SU-DHL-6 (cell line): Measurements from ENCODE around the gene CACNA1C.
"Not testable (repeated sequence)": the region's sequence is repeated elsewhere in the genome, so short reads cannot be mapped to it uniquely, and the experiment has no call there.

Experiments
- H2AFZ ChIP-seq: fragments of 200-600 bp; sonication (generic); 2 replicates; pipeline ENCODE4 v1.6.1; 2014; ENCODE audit warnings: low read depth, mild to moderate bottlenecking, moderate library complexity, mixed read lengths, antibody characterized with exemption, low read length; ENCODE audit not compliant: severe bottlenecking
- H3F3A ChIP-seq: fragments of 200-600 bp; shearing (Covaris generic); 2 replicates; pipeline ENCODE4 v1.6.0; 2016; ENCODE audit warnings: antibody characterized with exemption, mild to moderate bottlenecking; ENCODE audit not compliant: insufficient read depth
- H3K27ac ChIP-seq: fragments of 200-600 bp; sonication (generic); 2 replicates; pipeline ENCODE4 v1.5.1; 2016; ENCODE audit warnings: low read depth, mild to moderate bottlenecking, low read length, moderate library complexity, mixed read lengths
- H3K27me3 ChIP-seq: fragments of 200-600 bp; sonication (generic), shearing (Covaris generic); 2 replicates; pipeline ENCODE4 v1.6.0; 2014; ENCODE audit warnings: mild to moderate bottlenecking, low read length
- H3K36me3 ChIP-seq: fragments of 200-600 bp; sonication (generic); 2 replicates; pipeline ENCODE4 v1.6.1; 2014; ENCODE audit warnings: mild to moderate bottlenecking, low read length, mixed read lengths
- H3K4me2 ChIP-seq: fragments of 300-600, 200-600 bp; shearing (Covaris generic), sonication (generic); 2 replicates; pipeline ENCODE4 v1.6.0; 2014; ENCODE audit warnings: low read length, low read depth, mild to moderate bottlenecking; ENCODE audit not compliant: poor library complexity, severe bottlenecking
- H3K4me3 ChIP-seq: fragments of 200-600 bp; sonication (generic); 2 replicates; pipeline ENCODE4 v1.5.1; 2014; ENCODE audit warnings: antibody characterized with exemption, low read length, mild to moderate bottlenecking, mixed read lengths; ENCODE audit not compliant: insufficient read depth, poor library complexity, severe bottlenecking
- H3K79me2 ChIP-seq: fragments of 200-600 bp; sonication (generic); 2 replicates; pipeline ENCODE4 v1.6.1; 2014; ENCODE audit warnings: mild to moderate bottlenecking, low read length, moderate library complexity; ENCODE audit not compliant: insufficient read depth
- H3K9ac ChIP-seq: fragments of 200-600 bp; sonication (generic); 2 replicates; pipeline ENCODE4 v1.7.0; 2014; ENCODE audit warnings: mild to moderate bottlenecking, low read length
- H3K9me2 ChIP-seq: fragments of 200-600 bp; sonication (generic); replicated peaks from 2 replicates; pipeline ENCODE4 v1.6.1; 2014; ENCODE audit warnings: low read length; ENCODE audit not compliant: insufficient read depth
- H3K9me3 ChIP-seq: fragments of 200-600 bp; sonication (generic); 2 replicates; pipeline ENCODE4 v1.6.1; 2014; ENCODE audit warnings: low read length, mixed read lengths; ENCODE audit not compliant: insufficient read depth
- H4K20me1 ChIP-seq: fragments of 200-600 bp; sonication (generic); 2 replicates; pipeline ENCODE4 v1.6.1; 2014; ENCODE audit warnings: low read depth, mild to moderate bottlenecking, antibody characterized with exemption, low read length, moderate library complexity, mixed read lengths
- EZH2phosphoT487 ChIP-seq: fragments of 200-600 bp; sonication (generic), shearing (Covaris generic); conservative IDR thresholded peaks from 2 replicates; pipeline ENCODE4 v1.6.1; 2018; ENCODE audit warnings: mild to moderate bottlenecking, antibody characterized with exemption, low read length, moderate library complexity, mixed read lengths
- TF ChIP-seq, protein P1 (sequence below): fragments of 200-600 bp; sonication (generic); IDR thresholded peaks from one replicate; pipeline ENCODE4 v1.5.1; 2017; ENCODE audit warnings: antibody characterized with exemption, mild to moderate bottlenecking, low read length, moderate library complexity; ENCODE audit not compliant: insufficient read depth, poor library complexity, severe bottlenecking

Gene CACNA1C

DNA sequence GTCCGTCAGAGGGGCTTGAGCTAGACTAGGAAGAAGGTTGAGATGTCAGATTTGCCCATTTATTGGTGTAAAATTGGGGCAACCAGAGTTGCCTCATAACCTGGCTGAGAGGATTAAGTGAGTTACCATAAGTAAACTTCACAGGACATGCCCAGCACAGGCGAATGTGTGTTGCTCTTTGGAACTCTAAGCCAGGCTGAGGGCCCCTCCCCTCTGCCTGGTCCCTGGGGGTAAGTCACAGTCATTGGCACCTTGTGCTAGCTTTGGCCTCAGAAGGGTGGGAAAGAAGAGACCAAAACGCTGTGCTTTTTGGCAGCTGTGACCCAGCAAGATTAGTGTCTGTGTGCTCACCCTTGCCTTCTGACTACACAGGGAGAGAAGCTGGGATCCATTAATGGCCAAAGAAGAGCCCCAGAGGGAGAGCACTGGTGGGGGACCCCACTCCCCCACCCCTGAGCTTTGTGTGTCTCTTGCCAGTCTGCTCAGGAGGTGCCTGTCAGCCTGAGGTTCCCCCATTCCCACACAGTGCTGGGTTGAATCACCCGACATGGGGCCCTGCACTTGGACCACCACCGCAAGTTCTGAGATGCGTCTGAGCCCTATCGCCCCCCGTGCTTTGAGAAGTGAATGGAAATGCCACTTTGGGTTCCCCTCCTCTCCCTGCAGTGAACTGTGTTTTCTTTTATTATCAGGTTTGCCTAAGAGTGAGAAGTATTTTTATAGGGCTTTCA is 74.1 kb downstream of the CACNA1C start:
- Histone ChIP-seq H3K4me2 (no peak overlapping the region), H3K79me2 (no peaks in the 10 kb centered on the region), H2AFZ (no peak overlapping the region), H3K9ac (no peak overlapping the region), H3K4me3 (no peak overlapping the region), H3F3A (no peaks in the 10 kb centered on the region), H4K20me1 (no peaks in the 10 kb centered on the region), H3K27me3 (no peaks in the 10 kb centered on the region), H3K9me3 (no peaks in the 10 kb centered on the region), H3K36me3 (no peaks in the 10 kb centered on the region), H3K9me2 (no peaks in the 10 kb centered on the region), H3K27ac (no peak overlapping the region)
- TF ChIP-seq, protein P1, sequence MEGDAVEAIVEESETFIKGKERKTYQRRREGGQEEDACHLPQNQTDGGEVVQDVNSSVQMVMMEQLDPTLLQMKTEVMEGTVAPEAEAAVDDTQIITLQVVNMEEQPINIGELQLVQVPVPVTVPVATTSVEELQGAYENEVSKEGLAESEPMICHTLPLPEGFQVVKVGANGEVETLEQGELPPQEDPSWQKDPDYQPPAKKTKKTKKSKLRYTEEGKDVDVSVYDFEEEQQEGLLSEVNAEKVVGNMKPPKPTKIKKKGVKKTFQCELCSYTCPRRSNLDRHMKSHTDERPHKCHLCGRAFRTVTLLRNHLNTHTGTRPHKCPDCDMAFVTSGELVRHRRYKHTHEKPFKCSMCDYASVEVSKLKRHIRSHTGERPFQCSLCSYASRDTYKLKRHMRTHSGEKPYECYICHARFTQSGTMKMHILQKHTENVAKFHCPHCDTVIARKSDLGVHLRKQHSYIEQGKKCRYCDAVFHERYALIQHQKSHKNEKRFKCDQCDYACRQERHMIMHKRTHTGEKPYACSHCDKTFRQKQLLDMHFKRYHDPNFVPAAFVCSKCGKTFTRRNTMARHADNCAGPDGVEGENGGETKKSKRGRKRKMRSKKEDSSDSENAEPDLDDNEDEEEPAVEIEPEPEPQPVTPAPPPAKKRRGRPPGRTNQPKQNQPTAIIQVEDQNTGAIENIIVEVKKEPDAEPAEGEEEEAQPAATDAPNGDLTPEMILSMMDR: no peak
- TF ChIP-seq EZH2phosphoT487: no peak

DNA sequence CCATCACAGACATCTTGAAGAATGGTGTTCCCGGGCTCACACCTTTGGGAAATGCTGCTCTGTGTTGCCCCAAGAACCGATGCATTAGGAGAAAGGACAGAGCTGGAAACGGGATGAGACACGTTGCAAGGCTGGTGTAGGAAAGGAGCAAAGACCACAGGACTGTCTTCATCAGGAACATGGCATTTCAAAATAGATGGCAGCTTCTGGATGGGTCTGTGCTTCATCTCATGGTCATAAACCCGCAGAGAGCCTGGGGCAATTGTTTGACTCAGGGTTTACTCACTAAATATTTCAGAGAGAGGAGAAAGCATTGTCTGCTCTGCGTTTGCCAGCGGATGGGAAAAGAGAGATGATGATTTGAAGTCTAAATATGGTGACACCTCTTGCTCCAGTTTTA is 76.3 kb downstream of the CACNA1C start:
- H3K9ac ChIP-seq: no peak overlapping the region
- H3K4me3 ChIP-seq: no peak overlapping the region
- H3K9me2 ChIP-seq: no peaks in the 10 kb centered on the region
- no peaks in the 10 kb centered on the region for H4K20me1 ChIP-seq
- no peak overlapping the region for H3K27ac ChIP-seq
- H3K36me3 ChIP-seq: no peaks in the 10 kb centered on the region
- no peaks in the 10 kb centered on the region for H3K9me3 ChIP-seq
- H3K4me2 ChIP-seq: no peak overlapping the region
- H2AFZ ChIP-seq: no peak overlapping the region
- H3K79me2 ChIP-seq: no peaks in the 10 kb centered on the region
- H3K27me3 ChIP-seq: no peaks in the 10 kb centered on the region
- no peaks in the 10 kb centered on the region for H3F3A ChIP-seq
- TF ChIP-seq EZH2phosphoT487: no peak
- TF ChIP-seq, protein P1: no peak

DNA sequence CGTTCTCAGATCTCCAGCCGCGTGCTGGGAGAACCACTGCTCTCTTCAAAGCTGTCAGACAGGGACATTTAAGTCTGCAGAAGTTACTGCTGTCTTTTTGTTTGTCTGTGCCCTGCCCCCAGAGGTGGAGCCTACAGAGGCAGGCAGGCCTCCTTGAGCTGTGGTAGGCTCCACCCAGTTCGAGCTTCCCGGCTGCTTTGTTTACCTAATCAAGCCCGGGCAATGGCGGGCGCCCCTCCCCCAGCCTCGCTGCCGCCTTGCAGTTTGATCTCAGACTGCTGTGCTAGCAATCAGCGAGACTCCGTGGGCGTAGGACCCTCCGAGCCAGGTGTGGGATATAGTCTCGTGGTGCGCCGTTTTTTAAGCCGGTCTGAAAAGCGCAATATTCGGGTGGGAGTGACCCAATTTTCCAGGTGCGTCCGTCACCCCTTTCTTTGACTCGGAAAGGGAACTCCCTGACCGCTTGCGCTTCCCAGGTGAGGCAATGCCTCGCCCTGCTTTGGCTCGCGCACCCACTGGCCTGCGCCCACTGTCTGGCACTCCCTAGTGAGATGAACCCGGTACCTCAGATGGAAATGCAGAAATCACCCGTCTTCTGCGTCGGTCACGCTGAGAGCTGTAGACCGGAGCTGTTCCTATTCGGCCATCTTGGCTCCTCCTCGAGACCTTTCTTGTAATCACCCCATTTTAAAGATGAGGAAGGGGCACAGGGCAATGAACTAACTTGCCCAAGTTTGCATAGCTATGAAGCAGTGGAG is 83.1 kb downstream of the CACNA1C start:
- H3F3A ChIP-seq, H3K9me2 ChIP-seq, H3K9me3 ChIP-seq, H4K20me1 ChIP-seq, H3K9ac ChIP-seq, H3K4me3 ChIP-seq, H2AFZ ChIP-seq, H3K27me3 ChIP-seq, H3K36me3 ChIP-seq, H3K27ac ChIP-seq, H3K79me2 ChIP-seq, H3K4me2 ChIP-seq: not testable (repeated sequence)

DNA sequence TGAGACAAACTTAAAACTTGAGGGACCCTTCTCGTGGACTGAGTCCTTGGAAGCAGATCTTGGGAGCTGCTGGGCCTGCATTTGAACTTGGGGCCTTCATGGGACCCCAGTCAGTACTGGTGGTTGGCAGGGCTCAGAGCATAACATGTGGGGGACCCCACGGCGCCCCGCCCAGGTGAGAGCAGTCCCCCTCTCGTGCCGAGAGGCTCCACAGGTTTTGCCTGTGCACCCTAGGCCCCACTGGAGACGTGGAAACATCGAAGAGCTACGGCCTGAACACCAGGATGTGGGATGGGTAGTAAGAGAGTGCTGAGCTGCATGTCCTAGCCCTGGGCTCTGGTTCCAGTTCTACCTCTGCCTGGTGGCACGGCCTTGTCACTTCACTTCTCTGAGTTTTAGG is 84.1 kb downstream of the CACNA1C start:
- no peak for TF ChIP-seq EZH2phosphoT487
- TF ChIP-seq, protein P1: no peak
- Histone ChIP-seq H3K27ac (no peak overlapping the region), H2AFZ (no peak overlapping the region), H3K79me2 (no peaks in the 10 kb centered on the region), H3K9me3 (no peaks in the 10 kb centered on the region), H3K4me2 (no peak overlapping the region), H4K20me1 (no peaks in the 10 kb centered on the region), H3K4me3 (no peak overlapping the region), H3K36me3 (no peaks in the 10 kb centered on the region), H3K27me3 (no peaks in the 10 kb centered on the region), H3K9me2 (no peaks in the 10 kb centered on the region), H3F3A (no peaks in the 10 kb centered on the region), H3K9ac (no peak overlapping the region)
